Eye (tissue), 1 donor: ENCODE results near the gene TTN.
"Not testable (repeated sequence)": the region's sequence is repeated elsewhere in the genome, so short reads cannot be mapped to it uniquely, and the experiment has no call there.

Experiments used
- DNase-seq: peaks from one replicate; pipeline ENCODE4 v3.0.0-alpha.2; 2015

Gene TTN

GRCh38 chr2:178525460-178525859 is 281.8 kb downstream of the TTN start:
- not testable (repeated sequence) for DNase-seq

- DNase-seq = not testable (repeated sequence)
Observed at GRCh38 chr2:178525010-178525409, 282.2 kb downstream of the TTN start.

GRCh38 chr2:178523596-178524134 is 283.6 kb downstream of the TTN start:
- DNase-seq = no peak

- peak; percentile 94 for DNase-seq
Observed at GRCh38 chr2:178522950-178523595, 284.1 kb downstream of the TTN start.

- DNase-seq = no peak
Observed at GRCh38 chr2:178521304-178522150, 285.7 kb downstream of the TTN start.

GRCh38 chr2:178517496-178517895 is 289.7 kb downstream of the TTN start:
- no peak for DNase-seq

GRCh38 chr2:178514664-178515063 is 292.6 kb downstream of the TTN start:
- DNase-seq = no peak

GRCh38 chr2:178513876-178514275 is 293.3 kb downstream of the TTN start:
- DNase-seq = no peak

GRCh38 chr2:178512484-178512883 is 294.7 kb downstream of the TTN start:
- peak; percentile 26 for DNase-seq

- no peak for DNase-seq
Observed at GRCh38 chr2:178510384-178510783, 296.8 kb downstream of the TTN start.

GRCh38 chr2:178508646-178509045 is 298.6 kb downstream of the TTN start:
- DNase-seq = no peak

GRCh38 chr2:178506949-178507348 is 300.3 kb downstream of the TTN start:
- no peak for DNase-seq

- DNase-seq = no peak
Observed at GRCh38 chr2:178506524-178506923, 300.7 kb downstream of the TTN start.

- no peak for DNase-seq
Observed at GRCh38 chr2:178506101-178506500, 301.1 kb downstream of the TTN start.

GRCh38 chr2:178502751-178503150 is 304.5 kb downstream of the TTN start:
- DNase-seq = no peak

- DNase-seq = no peak
Observed at GRCh38 chr2:178499640-178500039, 307.6 kb downstream of the TTN start.

- DNase-seq = no peak
Observed at GRCh38 chr2:178498137-178498536, 309.1 kb downstream of the TTN start.

GRCh38 chr2:178496049-178496448 is 311.2 kb downstream of the TTN start:
- no peak for DNase-seq

- DNase-seq = no peak
Observed at GRCh38 chr2:178491612-178492011, 315.6 kb downstream of the TTN start.

GRCh38 chr2:178485356-178485755 is 321.9 kb downstream of the TTN start:
- DNase-seq = no peak

- peak; percentile 26 for DNase-seq
Observed at GRCh38 chr2:178484245-178485041, 322.8 kb downstream of the TTN start.

- no peak for DNase-seq
Observed at GRCh38 chr2:178482437-178482836, 324.8 kb downstream of the TTN start.
